ENCODE results near the gene CDCP2.

CDCP2 gene

GRCh38 chr1:54135436-54136120, 17.2 kb downstream of the CDCP2 start:
- FAIRE-seq = no peak

GRCh38 chr1:54134295-54134694, 18.5 kb downstream of the CDCP2 start:
- no peak for FAIRE-seq

GRCh38 chr1:54132495-54132894, 20.3 kb downstream of the CDCP2 start:
- FAIRE-seq = no peak

GRCh38 chr1:54131419-54131818, 21.4 kb downstream of the CDCP2 start:
- FAIRE-seq = no peak

- no peak for FAIRE-seq
Observed at GRCh38 chr1:54129858-54130257, 22.9 kb downstream of the CDCP2 start.

- no peak for FAIRE-seq
Observed at GRCh38 chr1:54127594-54128300, 25.1 kb downstream of the CDCP2 start.

- FAIRE-seq = no peak
Observed at GRCh38 chr1:54126271-54126815, 26.5 kb downstream of the CDCP2 start.

GRCh38 chr1:54125386-54126070, 27.3 kb downstream of the CDCP2 start:
- no peak for FAIRE-seq

GRCh38 chr1:54124906-54125305, 27.9 kb downstream of the CDCP2 start:
- no peak for FAIRE-seq

- no peak for FAIRE-seq
Observed at GRCh38 chr1:54124472-54124871, 28.3 kb downstream of the CDCP2 start.

GRCh38 chr1:54122992-54123391, 29.8 kb downstream of the CDCP2 start:
- FAIRE-seq = no peak

- FAIRE-seq = no peak
Observed at GRCh38 chr1:54122135-54122751, 30.6 kb downstream of the CDCP2 start.

GRCh38 chr1:54121482-54122134, 31.2 kb downstream of the CDCP2 start:
- FAIRE-seq = no peak

GRCh38 chr1:54120698-54121481, 31.9 kb downstream of the CDCP2 start:
- FAIRE-seq = no peak

GRCh38 chr1:54120018-54120697, 32.6 kb downstream of the CDCP2 start:
- no peak for FAIRE-seq

GRCh38 chr1:54118704-54119103, 34.1 kb downstream of the CDCP2 start:
- no peak for FAIRE-seq

- FAIRE-seq = no peak
Observed at GRCh38 chr1:54117815-54118563, 34.8 kb downstream of the CDCP2 start.

- no peak for FAIRE-seq
Observed at GRCh38 chr1:54115520-54115919, 37.3 kb downstream of the CDCP2 start.

GRCh38 chr1:54114955-54115354, 37.8 kb downstream of the CDCP2 start:
- no peak for FAIRE-seq

- FAIRE-seq = no peak
Observed at GRCh38 chr1:54114001-54114400, 38.8 kb downstream of the CDCP2 start.

Measured in endometrium (tissue), 2 donors.